Forelimb muscle (tissue), 1 donor: ENCODE measurements around the gene PSD4. TPM values are rescaled to one million over a fixed set of nuclear protein-coding genes. Genes with fewer than 3 reads are reported as not detected.

Experiments used
- DNase-seq: peaks from one replicate; pipeline ENCODE4 v3.0.0-alpha.2; 2013; ENCODE audit warnings: low read depth
- polyA plus RNA-seq: library from polyadenylated mRNA; unstranded; fragments of 120-200 nt; gene quantifications from one replicate; pipeline ENCODE4 v1.2.1, GENCODE V29; 2013; ENCODE audit not compliant: insufficient read length

Gene PSD4
- polyA plus RNA-seq, 1 donor: 1.3 TPM

DNA sequence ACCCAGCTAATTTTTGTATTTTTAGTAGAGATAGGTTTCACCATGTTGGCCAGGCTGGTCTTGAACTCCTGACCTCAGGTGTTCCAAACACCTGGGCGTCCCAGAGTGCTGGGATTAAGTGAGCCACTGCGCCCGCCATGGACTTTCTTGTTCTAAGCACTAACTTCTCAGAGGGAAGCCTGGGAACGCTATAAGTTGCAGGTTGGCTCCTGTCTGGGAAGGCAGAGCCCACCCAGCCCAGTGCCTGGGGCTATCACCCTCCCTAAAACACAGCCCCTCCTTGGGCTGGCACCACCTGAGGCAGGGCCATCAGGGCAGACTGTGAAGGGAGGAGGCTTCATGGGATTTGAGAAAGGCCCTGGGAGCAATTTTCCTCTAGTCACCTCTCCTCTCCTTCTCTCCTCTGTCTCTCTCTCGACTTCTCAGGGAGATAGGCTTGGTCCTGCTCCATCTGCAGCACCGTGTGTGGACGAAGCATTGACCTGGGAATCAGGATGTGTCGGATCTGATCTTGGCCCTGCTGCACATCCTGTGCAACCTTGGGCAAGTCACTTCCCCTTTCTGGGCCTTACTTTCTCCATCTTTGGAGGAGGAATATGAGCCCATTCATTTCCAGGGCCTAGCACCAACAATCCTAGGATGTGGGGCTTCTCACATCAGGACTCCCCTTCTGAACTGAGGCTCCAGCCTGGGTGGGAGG, 10.9 kb downstream of the PSD4 start:
- no peak for DNase-seq

DNA sequence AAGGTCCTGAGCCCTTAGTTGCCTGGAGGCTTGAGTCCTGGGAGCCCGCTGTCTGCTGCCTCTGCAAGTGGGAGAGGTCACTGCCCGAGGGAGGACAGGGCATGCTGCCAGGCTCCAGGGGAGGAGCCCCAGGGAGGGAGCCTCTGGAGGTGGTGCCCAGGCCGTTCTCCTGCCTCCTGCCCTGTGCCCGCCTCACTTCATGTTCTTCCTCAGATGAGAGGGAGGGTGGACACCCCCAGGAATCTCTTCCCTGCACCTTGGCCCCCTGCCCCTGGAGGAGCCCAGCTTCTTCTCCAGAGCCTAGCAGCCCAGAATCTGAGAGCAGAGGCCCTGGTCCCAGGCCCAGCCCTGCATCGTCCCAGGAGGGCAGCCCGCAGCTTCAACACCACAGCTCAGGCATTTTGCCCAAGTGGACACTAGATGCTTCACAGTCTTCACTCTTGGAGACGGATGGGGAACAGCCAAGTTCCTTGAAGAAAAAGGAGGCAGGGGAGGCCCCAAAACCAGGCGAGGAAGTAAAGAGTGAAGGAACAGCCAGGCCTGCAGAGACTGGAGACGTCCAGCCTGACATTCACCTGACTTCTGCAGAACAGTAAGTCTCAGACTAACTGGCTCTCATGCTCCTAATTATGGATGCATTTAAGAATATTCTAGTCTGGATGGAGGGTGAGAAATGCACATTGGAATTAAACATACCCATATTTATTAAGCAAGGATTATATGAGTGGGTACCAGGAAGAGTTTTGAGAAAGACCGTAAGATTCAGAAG, 12.1 kb downstream of the PSD4 start:
- DNase-seq: no peak

DNA sequence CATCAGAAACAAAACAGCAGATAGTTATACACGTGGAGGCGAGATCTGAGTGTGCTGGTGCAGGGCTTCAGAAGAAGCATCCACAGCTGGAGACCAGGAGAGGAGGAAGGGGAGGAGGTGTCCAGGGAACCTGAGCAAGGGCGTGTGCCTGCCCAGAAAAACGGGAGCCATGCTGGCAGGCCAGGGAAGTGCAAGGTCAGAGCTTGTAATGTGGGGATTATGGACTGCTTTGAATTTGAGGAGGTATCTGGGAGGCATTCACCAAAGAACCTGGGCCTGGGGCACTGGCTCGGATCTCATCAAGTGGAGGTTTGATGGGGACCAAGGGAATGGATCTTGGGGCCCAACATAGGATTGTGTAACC, 12.6 kb downstream of the PSD4 start:
- DNase-seq: no peak

DNA sequence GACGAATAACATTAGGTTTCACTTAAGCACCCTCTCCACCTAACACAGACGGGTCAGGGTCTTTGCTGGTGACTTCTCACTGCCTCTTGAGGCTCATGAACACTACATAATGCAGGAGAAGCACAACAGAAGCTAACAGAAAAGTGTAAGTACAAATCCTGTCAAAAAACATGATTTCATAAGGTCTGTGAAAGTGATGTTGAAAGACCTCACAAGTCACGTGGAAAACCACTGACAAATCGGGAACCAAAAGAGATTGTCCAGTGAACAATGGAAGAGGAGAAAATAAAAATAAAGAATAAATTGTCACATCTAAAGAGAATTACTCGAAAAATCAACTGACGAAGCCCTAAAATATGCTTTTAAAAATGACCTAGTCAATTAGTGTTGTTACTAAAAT, 14.0 kb downstream of the PSD4 start:
- DNase-seq: no peak

DNA sequence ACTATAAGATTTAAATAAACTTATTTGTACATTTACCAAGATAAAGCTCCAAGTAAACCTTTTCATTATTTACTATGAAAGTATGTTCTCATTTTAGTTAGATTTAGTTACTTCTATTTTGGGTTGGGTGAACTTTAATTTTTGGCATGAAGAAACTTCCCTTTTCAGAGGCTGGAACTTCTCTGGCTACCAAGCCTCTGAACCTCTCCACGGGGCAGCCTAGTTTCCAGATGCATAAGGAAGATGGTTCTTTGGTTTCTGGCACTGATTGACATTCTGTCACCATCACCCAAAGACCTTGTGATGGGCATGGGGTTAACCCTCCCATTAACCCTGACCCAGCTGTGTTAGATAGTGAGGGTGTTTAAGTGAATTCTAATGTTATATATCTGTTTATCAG, 17.1 kb downstream of the PSD4 start:
- no peak for DNase-seq

DNA sequence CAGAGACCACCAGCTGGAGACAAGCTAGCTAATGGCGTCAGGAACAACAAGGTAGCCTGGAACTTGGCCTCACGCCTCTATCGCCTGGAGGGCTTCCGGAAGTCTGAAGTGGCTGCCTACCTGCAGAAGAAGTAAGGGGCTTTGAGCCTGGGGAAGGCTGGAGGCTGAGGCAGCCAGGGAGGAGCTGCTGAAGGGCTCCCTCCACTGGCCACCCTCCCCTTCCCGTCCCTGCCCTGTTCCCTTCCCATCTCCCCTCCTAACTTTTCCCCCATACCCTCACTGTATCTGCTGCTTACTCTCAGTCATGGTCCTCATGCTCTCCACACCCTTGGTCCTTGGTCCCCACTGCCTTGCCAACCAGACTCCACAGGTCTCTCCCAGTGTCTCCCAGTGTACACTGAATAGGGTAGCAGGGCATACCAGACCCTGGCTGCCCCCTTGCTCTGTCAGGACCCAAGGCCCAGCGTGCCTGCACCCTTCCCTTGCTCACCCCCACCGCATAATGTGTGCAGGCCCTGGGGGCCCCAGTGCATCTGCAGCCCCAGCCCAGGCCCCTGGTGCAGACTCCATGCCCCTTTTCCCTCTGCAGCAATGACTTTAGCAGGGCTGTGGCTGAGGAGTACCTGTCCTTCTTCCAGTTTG, 18.8 kb downstream of the PSD4 start:
- DNase-seq: no peak

DNA sequence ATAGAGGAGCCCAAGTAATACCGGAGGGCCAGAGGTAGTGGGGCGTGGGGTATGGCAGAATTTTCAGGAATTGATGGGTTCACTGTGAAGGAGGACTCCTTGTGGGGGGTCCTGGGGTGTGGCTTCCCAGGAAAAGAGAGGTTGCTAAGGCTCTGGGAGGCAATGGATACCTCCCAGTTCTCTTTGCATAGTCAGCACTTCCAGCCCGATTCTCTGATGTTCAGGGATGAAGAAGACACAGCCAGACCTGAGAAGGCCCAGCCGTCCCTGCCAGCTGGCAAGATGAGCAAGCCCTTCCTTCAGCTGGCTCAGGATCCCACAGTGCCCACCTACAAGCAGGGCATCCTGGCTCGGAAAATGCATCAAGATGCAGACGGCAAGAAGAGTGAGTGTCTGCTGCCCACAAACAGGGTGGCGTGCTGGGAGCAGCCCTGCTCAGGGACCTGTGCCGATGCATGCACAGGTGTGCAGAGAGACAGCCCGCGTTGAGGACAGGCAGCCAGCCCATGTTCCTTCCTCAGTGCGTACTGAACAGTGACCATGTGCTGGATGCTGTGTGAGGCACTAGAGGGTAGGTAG, 22.2 kb downstream of the PSD4 start:
- DNase-seq: no peak

DNA sequence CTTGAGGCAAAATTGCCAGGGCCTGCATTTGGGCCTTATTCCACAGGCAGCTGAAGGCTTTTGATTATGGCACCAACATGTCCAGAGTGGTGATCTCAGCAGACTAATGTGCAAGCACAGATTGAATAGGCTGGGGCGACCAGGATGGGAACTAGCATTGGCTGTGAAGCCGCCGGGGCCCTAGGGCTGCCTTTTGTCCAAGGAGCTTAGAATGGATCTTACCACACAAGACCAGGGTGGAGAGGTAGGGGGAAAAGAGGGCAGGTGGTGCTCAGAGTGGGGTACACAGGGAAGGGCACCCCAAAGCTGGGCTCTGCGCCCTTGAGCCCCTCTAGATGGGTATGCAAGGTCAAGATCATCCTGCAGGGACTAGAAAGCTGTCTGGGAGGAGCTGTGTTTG, 23.1 kb downstream of the PSD4 start:
- no peak for DNase-seq

DNA sequence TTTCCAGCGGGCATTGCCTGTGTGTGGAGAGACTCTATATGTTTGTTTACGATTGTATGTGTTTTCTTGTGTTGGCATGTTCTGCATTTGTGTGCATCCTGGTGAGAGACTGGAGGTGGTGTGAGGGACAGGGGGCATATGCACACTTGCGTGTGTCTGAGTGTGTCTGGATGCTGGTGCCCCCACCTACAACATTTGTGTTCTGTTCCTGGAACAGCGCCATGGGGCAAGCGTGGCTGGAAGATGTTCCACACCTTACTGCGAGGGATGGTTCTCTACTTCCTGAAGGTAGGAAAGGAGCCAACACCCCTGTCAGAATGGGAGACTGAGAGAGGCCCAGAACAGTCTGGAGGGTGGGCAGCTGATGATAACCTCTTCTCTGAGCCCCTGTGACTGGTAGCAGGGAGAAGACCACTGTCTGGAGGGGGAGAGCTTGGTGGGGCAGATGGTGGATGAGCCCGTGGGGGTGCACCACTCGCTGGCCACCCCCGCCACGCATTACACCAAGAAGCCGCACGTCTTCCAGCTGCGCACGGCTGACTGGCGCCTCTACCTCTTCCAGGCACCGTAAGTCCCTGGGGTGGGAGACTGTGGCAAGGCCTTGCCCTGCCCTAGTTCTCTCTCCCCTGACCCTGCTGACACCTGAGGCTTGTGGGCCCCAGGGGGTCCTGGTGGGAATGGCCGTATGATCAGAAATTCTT, 23.7 kb downstream of the PSD4 start:
- DNase-seq: no peak

DNA sequence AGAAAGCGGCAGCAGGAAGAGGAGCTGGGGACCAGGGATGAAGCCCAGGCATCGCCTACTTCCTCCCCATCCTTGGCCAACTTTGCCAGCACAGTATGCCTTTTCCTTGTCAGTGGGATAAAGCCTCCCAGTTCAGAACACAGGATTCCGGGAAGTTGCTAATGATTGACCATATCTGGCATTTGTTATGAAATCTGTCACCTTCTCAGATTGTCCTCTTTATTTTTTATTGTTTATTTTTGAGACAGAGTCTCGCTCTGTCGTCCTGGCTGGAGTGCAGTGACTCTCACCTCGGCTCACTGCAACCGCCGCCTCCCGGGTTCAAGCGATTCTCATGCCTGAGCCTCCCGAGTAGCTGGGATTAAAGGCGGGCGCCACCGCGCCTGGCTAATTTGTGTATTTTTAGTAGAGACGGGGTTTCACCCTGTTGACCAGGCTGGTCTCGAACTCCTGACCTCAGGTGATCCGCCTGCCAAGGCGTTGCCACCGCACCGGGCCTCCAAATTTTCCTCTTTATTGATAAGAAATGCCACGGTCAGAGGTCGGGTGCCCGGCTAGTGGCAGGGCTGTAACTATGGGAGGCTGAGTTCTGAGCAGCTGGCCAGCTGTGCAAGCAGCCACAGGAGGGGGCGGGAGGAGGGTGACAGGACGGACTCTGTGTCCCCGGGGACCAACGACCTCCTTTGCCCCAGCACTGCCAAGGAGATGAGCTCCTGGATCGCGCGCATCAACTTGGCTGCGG, 24.4 kb downstream of the PSD4 start:
- no peak for DNase-seq

DNA sequence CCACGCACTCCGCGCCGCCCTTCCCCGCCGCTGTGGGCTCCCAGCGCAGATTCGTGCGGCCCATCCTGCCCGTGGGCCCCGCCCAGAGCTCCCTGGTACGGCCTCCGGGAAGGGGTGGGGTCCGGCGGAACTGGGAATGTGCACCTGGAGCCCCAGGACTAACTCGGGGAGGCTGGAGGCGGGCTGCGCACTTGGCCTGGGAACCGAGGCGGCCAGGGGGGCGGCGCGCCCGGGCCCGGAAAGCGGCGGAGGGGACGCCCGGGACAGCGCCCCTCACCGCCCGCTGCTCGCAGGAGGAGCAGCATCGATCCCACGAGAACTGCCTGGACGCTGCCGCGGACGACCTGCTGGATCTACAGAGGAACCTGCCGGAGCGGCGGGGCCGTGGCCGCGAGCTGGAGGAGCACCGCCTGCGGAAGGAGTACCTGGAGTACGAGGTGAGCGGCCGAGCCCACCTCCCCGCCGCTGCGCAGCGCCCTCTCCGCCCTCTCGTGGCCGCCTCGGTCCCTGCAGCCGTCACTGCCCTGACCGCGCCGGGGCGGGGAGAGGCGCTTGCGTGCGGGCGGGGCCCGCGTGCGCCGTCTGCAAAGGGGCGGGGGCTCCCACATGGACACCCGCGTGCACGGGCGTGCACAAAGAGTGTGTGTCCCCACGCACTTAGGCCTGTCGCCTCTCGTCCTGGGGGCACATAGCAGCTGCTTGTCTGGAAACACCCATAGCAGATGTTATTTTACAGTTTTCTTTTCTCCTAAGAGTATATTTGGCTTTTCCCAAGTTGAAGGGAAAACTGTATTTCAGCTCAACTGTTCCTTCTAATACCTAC, 25.2 kb downstream of the PSD4 start:
- DNase-seq: no peak

DNA sequence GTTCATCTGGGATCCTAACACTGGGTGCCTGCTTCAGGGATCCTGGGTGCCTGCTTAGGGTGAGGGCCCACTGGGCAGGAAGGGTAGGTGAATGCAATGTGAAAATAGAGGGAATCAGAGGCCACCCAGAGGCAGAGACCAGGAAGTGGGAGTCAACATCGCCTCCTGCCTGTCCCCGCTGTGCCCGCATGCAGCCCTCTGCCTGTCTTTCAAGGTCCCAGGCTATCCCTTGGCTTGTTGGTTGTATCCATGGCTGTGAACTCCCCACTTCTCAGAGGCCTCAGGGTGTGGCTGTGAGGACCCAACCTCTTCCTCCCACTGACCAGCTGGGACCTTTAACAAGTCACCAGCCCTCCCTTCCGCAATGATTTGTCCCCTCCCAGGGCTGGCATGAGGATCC, 26.5 kb downstream of the PSD4 start:
- no peak for DNase-seq

DNA sequence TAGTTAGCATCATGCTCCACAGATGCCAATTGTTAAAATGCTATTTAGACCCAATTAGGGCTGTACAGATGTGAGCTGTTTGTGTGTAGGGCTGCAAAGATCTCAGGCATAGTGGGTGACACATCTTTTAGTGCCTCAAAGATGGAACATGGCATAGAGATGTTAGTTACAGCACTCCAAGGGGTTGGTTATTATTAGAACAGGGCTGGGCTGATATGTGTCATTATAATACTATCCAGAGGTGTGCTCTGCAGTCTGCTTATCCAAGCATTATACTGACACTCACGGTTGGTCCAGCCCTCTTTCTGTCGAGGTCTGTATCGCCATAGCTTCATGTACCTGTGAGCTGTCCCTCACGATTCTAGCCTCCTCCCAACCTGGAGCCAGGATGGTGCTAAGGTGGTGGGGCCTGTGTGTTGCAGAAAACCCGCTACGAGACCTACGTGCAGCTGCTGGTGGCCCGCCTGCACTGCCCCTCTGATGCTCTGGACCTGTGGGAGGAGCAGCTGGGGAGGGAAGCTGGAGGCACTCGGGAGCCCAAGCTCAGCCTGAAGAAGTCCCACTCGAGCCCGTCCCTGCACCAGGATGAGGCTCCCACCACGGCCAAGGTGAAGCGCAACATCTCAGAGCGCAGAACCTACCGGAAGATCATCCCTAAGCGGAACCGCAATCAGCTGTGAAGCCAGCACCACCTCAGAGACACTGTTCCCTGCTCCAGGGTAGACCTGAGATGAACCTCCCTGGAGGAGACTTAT, 27.1 kb downstream of the PSD4 start:
- no peak for DNase-seq

DNA sequence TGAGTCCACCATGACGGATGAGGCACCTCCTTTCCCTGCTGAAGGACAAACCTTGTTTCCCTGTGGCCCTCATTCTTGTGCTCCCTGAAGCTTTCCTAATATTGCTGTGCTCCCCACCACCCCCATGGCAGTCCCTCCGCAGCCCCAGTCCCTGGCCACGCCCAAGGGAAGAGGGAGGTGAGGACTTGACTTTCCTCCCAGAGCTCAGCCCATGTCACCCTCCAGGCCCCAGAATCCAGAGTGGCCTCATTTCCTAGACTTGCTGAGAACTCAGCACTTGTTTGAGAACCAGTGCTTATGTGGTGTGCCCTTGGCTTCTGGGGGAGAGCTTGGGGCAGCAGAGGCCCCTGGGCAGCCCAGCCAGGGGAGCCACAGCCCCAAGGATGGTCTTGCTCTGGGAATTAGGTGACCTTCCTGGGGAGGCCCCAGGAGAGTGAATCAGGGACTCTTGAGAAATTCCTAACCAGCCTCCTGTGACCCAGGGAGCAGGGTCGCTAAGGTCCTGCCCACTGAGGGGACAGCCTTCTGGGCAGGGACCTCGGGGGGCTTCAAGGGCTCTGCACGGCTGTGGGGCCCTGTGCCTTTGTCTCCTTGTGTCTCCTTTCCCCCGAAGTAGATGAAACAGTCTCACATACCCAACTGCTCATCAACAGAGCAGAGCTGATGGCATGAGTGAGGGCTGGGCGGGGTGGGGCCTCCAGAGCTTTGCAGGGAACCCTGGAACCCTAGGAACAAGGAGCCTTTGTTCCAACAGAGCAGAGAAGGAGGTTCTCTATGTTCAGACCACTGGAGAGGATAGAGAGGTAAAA, 27.9 kb downstream of the PSD4 start:
- no peak for DNase-seq

DNA sequence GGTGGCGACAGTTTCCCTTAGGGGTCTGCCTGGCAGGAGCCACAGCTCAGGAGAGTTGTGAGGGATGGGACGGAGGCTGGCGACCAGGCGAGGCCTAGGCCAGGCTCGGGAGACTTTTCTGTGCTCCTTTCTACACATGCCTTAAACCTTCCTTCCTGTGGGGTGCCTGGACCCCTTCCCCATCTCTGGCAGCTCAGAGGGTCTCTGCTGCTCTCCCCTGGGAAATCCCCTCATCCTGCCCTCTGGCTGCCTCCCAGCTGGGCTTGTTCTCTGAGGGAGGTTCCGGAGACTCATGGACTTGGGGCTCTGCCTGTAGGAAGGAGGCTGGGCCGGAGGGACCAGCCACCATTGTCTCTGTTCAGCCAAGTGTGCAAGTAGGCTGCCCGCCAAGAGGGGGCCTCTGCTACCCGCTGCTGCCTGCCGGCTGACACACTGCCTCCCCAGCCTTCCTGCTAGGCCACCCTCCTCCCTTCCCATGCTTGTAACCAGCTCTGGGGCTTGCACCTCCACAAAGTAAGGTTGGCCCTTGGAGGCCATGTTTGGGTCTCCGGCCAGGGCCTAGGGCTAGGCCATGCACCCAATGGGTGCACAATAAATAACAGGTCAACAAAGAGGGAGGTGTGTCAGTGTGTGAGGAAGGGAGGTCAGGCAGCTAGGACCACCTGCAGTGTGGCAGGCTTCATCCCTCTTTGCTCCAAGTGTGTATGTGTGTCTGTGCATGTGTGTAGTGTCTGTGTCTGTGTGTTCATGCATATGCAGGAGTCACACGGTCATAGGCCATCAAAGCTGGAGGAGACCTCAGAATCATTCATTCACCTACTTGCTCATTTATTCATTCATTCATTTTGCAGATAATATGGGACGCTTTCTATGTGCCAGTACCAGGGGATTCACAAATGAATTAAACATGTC, 28.8 kb downstream of the PSD4 start:
- DNase-seq: no peak

DNA sequence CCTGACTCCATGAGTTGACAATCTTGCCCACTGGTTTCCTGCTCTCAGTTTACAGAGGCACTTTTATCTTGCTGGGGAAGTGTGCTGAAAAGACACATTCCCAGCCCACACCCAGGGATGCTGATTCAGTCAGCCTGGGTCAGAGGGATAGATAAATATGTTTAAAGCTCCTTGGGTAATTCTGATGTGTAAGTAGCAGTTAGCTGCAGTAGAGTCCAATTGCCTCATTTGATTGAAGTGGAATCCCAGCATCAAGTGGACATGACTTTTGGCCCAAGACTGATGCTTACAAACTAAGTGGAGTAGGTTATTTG, 29.4 kb downstream of the PSD4 start:
- no peak for DNase-seq

DNA sequence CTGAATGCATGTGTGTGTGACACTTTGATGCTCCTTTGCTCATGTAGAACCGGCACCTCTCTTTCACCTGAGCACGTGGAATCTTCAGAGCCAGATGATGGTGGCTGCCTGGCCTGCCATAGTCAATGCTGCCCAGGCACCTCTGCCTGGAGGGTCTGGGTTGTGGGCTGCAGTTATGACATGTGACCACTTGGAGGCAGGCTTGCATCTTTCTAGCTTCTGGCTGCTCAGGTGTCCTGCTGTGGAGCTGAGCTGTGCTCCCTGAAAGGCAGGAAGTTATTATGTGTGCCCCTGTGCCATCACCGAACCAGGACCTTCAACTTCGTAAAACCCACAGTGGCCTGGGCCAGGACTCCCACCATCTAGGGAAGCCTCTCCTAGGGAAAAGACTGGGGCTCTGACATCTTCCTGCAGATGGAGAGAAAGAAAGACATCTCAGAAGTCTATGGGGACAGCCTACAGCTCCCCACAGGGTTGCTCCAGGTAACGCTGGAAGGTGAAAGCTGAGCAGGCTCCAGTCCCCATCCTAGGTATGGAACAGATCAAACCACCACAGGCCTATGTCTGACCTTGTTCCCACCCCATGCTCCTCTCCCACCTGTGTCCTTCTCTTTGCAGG, 30.2 kb downstream of the PSD4 start:
- no peak for DNase-seq

DNA sequence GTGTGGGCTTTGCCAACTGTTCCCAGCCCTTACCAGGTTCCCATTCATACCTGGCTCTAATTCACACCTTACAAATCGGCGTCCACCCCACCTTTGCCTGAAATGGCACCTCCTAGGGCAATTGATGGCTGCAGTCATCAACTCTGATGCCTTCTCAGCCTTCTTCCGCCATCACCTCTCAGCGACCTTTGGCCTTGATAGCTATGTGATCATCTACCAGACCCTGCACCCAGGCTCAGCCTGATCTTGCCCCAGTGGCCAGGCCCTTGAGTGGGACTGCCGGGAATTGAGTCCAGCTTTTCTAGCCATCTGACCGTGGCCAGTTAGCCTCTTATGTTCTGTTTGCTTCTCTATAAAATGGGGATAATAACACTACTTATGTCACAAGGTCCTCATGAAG, 32.5 kb downstream of the PSD4 start:
- no peak for DNase-seq
